GM12874 (cell line): ENCODE measurements around the gene TERT.

Experiments
- TF ChIP-seq, protein P1 (sequence below): IDR thresholded peaks from 2 replicates; pipeline ENCODE4 v1.5.1; 2011; ENCODE audit warnings: low read depth, mild to moderate bottlenecking, control low read depth, low read length, moderate library complexity; ENCODE audit not compliant: insufficient read depth

TERT gene

DNA sequence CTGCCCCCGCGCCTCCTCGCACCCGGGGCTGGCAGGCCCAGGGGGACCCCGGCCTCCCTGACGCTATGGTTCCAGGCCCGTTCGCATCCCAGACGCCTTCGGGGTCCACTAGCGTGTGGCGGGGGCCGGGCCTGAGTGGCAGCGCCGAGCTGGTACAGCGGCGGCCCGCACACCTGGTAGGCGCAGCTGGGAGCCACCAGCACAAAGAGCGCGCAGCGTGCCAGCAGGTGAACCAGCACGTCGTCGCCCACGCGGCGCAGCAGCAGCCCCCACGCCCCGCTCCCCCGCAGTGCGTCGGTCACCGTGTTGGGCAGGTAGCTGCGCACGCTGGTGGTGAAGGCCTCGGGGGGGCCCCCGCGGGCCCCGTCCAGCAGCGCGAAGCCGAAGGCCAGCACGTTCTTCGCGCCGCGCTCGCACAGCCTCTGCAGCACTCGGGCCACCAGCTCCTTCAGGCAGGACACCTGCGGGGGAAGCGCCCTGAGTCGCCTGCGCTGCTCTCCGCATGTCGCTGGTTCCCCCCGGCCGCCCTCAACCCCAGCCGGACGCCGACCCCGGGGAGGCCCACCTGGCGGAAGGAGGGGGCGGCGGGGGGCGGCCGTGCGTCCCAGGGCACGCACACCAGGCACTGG, 548 bp downstream of the TERT start:
- TF ChIP-seq, protein P1, sequence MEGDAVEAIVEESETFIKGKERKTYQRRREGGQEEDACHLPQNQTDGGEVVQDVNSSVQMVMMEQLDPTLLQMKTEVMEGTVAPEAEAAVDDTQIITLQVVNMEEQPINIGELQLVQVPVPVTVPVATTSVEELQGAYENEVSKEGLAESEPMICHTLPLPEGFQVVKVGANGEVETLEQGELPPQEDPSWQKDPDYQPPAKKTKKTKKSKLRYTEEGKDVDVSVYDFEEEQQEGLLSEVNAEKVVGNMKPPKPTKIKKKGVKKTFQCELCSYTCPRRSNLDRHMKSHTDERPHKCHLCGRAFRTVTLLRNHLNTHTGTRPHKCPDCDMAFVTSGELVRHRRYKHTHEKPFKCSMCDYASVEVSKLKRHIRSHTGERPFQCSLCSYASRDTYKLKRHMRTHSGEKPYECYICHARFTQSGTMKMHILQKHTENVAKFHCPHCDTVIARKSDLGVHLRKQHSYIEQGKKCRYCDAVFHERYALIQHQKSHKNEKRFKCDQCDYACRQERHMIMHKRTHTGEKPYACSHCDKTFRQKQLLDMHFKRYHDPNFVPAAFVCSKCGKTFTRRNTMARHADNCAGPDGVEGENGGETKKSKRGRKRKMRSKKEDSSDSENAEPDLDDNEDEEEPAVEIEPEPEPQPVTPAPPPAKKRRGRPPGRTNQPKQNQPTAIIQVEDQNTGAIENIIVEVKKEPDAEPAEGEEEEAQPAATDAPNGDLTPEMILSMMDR, result no peak

DNA sequence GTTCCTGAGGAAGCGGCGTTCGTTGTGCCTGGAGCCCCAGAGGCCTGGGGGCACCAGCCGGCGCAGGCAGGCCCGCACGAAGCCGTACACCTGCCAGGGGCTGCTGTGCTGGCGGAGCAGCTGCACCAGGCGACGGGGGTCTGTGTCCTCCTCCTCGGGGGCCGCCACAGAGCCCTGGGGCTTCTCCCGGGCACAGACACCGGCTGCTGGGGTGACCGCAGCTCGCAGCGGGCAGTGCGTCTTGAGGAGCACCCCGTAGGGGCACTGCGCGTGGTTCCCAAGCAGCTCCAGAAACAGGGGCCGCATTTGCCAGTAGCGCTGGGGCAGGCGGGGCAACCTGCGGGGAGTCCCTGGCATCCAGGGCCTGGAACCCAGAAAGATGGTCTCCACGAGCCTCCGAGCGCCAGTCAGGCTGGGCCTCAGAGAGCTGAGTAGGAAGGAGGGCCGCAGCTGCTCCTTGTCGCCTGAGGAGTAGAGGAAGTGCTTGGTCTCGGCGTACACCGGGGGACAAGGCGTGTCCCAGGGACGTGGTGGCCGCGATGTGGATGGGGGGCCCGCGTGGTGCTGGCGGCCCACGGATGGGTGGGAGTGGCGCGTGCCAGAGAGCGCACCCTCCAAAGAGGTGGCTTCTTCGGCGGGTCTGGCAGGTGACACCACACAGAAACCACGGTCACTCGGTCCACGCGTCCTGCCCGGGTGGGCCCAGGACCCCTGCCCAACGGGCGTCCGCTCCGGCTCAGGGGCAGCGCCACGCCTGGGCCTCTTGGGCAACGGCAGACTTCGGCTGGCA, 1.3 kb downstream of the TERT start:
- TF ChIP-seq, protein P1, result no peak

GRCh38 chr5:1292846-1293415, 1.9 kb downstream of the TERT start:
- TF ChIP-seq, protein P1, result no peak

DNA sequence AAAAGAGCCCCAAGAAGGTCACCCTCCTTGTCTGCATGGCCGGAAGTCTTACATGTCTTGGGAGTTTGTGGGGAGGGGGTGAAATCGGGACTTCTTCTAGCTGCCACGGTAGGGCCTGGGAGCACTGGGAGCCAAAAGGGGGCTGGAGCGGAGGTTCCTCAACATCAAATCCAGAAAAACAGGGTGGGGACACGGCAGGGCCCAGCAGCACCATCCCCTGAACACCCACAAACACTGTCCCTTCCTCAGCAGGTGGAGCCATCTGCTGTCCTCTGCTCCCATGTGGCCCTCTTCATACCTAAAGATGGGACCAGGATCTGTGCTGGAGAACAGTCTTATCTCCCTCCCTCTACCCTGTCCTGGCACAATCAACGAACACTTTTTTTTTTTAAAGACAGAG, 2.7 kb downstream of the TERT start:
- TF ChIP-seq, protein P1, result no peak

- TF ChIP-seq, protein P1, result no peak
Measured at GRCh38 chr5:1291611-1292080, 3.2 kb downstream of the TERT start.

DNA sequence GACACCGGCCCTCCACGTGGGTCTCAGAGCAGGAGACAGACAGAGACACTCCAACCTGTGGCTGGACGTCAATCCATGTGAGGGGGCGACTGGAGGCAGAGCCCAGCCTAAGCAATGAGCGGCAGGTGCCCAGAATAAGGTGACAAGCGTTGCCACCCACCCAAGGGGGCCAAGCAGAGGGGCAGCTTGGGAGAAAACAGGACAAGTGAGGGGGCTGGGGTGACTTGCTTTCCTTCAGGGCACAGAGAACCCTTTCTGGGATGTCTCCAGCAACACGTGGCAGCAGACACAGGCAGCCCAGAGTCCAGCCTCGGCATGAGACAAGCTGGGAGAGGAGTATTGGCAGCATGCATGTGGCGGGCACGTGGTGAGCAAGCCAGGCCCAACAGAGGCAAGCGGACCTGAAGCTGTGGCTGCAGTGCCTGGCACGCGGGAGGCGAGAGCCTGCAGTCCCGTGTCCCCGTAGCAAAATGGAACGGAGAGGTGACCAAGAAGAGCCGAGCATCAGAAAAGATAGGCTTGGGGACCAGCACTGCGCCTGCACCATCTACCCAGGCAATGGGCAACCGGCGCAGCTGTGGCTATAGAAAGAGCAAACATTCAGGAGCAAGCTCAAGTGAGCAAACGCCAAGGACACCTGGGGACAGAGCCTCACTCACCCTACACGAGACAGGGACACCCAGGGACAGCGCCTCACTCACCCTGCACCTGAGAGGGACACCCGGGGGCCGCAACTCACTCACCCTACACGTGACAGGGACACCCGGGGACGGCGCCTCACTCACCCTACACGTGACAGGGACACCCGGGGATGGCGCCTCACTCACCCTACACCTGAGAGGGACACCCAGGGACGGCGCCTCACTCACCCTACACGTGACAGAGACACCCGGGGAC, 6.2 kb downstream of the TERT start:
- TF ChIP-seq, protein P1, result no peak

DNA sequence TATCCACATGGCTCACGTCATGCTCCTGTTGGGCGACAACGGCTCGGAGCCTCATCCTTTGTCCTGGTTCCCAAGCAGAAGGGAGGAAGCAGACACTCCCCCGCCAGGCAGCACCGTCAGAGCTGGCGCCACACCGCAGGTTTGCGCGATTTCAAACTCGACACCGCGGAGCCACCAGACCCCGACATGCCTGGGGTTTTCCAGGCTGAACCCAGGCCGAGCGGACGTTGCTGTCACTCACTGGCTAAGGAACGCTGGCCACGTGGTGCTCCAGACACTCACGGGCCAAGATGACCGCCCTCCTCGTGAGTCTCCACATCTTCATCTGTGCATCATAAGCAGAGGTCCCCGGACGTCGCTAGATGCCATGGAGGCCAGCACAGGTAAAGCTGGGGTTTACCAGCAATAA, 9.0 kb downstream of the TERT start:
- TF ChIP-seq, protein P1, result no peak
